A204.1 (cell line): ENCODE measurements around the gene COL8A2.

ENCODE experiments used
- FAIRE-seq: peaks from 2 replicates; lab custom pipeline; 2012; peaks lifted over from hg19 to GRCh38; lab: Jason Lieb, UNC

The COL8A2 gene

DNA sequence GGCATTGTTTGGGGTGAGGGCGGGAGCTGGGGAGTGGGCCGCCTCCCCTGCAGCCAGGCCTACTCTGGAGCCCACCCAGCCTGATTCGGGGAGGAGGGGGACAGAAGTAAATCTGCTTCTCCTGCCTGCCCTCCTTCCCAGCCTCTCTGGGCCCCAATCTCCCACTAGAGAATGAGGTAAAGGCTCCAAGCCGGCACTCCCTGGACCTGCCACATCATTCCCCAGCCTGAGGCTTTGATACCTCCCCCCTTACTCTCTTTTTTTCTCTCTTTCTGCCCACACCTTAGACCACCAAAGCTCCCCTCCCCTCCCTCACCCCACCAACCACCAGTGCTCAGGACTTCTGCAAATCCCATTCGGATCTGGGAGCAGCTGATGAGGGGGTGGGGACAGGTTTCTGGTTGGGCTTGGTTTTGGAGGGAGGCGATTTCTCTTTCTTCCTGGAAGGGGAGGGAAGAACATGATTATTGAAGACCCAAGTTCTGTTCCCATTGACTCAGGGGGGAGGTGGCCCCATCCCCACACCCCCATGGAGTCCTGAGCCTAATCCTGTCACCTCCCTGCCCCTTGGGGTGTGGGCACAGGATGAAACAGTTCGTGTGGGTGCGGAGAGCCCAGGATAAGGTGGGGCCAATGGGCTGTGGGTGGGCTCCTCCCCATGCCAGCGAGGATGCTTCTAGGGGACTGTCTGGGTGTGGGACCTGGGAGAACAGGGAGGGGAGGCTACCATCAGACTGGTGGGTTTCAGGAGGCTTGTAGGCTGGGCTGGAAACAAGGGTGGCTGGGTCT, 32.3 kb upstream of the COL8A2 start:
- FAIRE-seq = no peak

DNA sequence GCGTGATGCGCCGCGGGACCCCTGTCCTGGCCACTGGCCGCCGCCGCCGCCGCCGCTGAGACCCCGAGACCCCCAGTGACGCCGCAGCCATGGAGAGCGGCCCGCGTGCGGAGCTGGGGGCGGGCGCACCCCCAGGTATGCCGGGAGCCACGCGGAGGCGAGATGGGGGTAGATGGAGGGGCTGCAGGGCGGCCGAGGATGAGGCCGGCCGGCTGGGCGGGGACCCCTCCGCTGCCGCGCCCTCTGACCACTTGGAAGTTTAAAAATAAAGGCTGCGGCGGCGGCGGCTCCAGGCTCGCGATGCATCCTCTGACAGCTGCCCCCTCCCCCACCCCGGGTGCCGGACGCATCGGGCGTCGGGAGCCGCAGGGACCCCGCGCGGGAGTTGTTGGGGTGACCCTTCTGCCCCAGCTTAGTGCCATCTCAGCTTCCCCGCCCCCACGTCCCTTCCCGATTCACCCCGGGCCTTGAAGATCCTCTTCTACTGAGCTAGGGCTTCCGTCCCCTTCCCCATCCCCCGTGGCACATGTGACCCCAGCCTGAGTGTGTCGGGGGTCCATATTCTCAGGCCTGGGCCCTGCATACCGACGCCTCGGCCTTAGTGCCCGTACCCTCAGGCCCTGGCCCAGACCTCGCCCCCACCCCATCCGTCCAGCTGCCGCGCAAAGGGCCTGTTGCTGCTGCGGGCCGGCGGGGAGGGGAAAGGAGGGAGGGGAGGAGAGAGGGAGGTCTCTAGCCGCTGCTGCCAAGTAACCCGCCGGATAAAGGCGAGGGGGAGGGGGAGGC, 31.5 kb upstream of the COL8A2 start:
- FAIRE-seq = no peak

DNA sequence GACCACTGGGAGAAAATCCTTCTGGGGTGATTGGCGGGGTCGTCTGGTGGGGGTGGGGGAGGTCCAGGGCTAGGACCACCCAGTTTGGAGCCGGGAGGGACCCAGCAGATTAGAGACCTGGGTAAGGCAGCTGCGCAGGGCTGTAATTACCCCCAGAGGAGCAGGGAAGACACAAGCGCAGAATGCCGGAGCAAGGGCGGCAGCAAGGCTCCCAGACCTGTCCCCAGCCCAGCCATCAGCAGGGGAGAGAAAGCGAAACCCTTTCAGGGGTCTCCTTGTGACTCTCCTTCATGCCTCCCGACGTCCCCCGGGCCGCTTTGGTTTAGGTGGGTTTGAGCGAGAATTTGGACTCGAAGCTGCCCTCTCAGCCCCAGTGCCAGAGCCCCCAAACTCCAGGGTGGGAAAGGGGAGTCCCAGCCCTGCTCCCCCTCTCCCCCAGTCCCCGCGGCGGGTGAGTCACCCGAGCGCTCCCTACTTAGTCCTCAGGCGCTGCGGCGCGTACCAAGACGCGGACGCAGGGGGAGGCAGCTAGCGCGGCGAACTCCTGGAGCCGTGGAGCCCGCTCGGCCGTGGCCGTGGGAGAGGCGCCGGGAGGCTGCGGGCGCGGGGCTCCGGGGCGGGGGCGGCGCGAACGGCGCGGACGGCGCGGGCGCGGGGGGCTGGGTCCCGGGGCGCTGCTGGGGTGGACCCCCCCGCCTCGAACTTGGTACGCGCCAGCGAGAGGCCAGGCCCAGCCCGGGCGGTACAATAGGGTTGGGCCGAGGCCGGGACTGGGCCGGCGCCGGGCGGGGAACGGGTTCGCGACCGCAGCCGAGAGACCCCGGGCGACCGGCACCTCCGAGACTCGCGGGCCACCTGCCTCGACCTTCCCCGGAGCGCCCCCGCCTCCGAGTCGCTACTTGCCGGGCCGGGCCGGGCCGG, 30.6 kb upstream of the COL8A2 start, which contains the start of gene MAP7D1:
MAP7D1 (plus strand) TSS at position 753 of the 921 bp plus-strand sequence. CDS start 258 bp downstream, outside the sequence.
- FAIRE-seq = no peak

DNA sequence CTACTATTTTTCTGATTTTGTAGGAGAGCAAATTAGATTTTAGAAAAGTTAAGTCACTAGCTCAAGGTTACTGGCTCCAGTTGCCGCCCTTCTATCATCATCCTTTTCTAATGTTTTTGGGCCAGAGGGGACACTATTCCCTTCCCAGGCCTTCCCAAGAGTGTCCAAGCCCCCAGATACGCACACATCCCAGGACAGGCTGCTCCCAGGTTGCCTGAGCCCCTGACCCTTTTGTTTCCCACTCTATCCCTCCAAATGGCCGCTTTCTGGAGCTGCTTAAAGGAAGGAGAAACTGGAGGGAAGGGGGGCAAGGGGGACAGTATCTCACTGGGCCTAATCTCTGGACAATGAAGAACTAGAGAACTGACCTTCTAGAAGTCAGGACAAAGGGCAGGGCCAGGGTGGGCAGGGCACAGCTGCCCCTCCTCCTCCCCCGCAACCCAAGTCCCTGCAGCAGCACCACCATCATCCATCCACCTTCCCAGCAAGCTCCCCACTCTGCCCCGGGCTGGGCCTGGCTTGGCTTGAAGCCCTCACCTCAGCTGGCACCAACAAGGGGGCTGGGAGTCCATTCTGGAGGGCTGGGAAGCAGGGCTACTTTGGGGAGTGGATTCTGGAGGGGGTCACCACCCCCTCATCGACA, 29.9 kb upstream of the COL8A2 start:
- FAIRE-seq = no peak

DNA sequence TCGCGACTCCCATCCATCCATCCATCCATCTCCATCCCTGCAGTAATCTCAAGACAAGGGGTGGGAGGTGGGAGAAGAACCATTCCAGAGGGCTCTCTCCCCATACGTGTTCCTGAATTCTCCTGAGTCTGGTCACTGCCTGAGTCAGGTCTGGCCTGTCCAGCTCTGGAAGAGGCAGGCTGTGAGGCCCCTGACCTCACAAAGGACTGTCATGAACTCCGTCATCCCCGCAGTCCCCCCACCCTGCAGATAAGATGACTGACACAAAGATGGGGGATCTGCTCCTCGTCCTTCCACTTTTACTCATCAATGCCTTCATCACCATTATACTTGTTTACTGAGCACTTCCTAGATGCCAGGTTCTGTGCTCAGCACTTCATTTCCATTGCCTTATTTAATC, 29.3 kb upstream of the COL8A2 start:
- FAIRE-seq = no peak

DNA sequence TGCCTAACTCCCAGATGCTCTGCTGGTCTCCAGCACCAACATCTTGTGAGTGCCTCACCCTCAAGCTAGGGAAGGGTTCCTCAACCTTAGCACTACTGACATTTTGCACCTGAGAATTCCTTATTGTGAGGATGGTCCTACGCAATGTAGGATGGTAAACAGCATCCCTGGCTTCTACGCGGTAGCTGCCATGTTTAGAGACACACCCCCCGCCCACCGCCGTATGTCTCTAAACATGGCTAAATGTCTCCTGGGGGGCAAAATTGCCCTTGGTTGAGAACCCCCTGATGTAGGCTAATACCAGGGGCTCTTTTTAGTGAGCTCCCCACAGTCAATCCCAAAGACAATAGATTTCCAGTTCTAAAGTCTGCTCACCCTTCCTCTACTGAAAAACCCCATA, 28.5 kb upstream of the COL8A2 start:
- no peak for FAIRE-seq

DNA sequence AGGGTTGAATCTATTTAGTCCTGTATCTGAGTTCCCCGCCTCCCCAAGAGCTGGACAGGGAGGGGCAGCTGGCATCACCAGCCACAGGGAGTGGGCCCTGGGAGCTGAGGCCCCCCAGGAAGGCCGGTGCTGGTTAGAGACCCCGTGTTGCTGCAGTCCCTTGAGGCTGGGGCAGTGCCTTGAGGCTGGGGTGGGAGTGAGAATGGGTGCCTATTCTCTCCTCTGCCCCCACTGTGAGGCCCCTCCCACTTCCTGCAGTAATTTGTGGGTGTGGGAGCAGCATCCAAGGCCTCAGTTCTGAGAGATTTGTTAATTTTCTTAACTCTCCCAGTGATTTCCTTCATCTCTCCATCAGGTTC, 26.8 kb upstream of the COL8A2 start:
- no peak for FAIRE-seq

DNA sequence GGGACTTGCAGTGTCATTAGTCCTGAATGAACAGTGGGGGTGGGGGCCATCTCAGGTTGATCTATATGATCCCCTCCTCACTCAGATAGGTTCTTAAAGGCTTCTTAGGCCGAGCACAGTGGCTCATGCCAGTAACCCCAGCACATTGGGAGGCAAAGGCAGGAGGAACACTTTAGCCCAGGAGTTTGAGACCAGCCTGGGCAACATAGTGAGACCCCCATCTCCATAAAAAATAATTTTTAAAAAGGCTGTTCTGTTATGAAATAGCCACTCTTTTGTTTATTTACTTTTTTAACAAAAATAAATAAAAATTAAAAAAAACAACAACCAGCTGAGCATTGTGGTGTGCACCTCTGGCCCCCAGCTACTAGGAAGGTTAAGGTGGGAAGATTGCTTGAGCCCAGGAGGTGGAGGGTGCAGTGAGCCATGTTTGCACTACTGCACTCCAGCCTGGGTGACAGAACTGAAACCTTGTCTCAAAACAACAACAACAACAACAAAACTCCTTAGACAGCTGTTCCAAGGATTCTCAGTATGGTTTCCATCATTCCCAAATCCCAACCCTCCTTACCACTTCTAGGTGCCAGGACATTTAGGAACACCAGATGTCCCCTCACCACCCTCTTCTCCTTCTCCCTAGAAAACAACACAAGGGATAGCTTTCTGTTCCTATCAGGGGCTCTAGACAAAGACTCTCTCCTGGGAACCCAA, 26.3 kb upstream of the COL8A2 start:
- no peak for FAIRE-seq

DNA sequence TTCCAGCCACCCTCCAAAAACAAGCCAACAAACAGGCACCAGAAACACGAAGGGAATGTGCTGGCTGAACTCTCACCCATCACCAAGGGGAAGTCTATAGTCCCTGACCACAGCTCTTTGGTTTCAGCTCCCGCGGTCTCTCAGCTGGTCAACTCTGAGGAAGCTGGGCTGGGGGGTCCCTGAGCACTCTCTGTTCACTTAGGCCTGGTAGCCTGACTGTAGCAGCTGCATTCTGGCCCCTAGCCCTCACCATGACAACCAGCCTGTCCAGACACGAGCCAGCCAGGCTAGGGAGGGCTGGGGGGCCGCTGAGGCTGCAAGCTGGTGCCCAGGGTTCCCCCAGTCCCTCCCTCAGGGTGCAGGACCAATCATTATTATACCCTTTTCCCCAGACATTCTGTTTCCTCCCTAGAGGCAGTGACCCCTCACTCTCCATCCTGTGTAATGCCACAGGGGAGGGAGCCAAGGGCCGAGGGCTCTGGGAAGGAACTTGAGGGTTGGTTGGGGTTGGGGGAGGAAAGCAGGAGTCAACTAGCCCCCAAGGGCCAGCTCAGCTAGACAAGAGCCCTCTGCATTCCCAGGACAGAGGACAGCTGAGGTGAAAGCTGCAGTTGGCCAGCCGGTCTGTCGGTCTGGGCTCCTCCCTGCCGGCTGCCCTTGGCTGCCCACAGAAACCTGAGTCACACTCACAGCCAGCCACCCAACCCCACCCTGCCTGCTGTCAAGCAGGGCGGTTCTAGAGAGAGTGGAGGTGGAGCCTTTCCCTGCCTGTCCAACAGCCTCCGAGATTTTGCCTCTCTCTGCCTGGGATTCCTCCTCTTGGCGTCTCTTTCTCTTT, 25.5 kb upstream of the COL8A2 start:
- FAIRE-seq = peak; percentile 97

DNA sequence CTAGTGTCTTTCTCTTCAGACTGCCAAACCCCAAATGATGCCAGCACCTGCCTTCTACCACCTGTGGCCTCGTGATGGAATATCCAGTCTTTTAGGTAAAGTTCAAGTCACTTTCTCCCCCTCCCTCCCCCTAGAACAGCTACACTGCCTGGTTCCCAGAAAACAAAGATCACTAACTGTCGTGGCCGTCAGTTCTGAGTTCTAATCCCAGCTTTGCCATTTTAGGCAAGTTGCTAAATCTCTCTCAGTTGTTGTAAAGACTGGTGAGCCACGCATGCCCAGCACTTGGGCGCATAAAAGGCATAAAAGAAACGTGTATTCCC, 24.9 kb upstream of the COL8A2 start:
- FAIRE-seq = no peak

DNA sequence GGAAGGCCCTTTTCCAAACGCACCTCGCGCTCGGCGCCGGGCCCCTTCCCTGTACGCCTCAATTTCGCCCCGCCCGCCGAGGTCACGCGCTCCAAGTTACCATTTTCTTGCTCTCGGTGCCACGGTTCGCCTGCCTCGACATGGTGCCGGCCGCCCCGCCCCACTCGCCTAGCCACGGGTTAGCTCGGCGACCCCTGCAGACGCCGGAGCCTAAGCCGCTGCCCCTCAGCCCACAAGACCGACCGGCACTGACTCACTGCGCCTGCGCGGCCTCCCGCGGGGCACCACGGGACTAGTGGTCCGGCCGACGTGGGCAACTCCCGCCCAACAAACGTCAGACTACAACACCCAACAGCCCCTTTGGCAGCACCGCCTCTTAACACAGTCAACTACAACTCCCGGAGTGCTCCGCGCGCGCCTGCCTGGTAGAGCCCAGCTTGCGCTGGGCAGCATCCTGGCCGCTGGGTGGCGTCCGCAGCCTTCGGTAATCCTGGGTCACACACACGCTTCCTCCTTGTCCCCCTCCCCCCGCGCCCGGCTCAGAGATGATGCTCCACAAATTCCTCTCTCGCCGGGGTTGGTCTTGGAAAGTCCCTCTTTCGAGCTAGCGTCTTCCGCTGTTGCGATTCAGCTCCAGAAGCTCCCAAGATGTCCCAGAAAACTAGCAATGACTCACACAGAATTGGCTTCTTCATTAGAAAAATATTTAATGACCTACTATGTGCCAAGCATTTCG, 24.4 kb upstream of the COL8A2 start, which contains the start of gene TRAPPC3:
TRAPPC3 (minus strand) TSS at position 250 of the 736 bp plus-strand sequence; CDS start at position 142, 108 bp downstream.
- peak; percentile 95 for FAIRE-seq

DNA sequence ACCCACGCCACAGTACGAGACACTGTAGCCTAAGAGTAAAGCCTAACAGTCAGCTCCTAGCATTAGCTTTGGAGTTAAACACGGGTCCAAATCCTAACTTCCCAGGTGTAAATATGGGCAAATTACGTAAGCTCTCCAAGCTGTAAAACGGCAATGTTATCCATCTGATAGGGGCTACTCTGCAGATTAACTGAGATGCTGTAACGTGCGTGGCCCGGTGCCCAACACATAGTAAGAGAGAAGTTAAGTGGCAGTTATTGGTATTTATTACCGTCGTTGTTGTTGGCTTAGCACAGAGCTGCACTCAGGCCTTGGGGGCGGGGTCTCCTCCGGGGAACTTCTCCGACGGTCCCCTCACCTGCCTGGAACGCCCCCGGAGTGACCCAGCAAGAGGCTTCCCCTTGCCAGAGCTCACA, 23.8 kb upstream of the COL8A2 start:
- FAIRE-seq = no peak

DNA sequence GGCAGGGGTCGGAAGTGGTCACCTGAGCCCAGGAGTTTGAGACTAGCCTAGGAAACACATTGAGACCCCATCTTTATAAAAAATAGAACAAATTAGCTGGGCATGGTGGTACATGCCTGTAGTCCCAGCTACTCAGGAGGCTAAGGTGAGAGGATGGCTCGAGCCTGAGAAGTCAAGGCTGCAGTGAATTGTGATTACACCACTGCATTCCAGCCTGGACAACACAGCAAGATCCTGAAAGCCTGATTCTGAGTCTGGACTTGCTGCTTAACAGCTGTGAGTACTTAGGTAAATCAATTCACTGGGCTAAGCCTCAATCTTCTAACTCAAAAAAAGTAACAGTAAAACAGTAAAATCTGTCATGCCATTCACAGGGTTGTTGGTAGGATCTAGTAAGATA, 19.4 kb upstream of the COL8A2 start:
- no peak for FAIRE-seq

DNA sequence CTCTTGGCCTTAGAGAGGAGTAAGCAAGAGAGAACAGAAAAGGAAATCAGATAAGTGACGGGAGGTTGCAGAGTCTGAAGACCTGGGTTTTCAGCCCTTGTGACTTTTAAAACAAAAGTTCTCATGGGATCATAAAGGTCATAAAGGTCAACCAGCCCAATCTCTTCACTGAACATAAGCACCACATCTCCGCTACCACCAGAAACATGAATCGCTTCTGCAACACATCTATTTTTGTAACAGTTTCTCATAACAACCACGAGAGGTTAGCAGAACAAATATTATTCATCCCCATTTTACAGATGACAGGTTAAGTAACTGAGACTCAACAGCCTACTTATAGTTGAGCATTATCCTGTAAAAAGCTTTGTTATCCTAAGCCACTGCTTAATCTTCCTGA, 18.4 kb upstream of the COL8A2 start:
- FAIRE-seq = no peak

DNA sequence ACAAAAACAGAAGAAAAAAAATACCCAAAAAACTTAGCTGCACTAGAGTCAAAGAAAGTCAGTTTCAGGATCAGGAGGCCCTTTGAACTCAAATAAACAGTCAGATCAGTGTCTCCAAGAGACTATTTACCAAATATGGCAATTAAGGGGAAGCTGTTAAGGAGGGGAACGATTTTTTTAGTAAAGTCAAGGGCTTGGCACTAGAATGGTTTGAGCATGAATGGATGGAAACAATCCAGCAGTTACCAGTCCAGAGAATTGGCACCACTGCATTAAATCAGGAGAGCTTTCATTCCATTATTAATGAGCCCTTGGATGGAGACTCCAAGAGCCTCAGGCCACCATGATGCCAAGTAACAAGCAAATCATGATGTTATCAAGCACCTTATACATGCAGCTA, 17.1 kb upstream of the COL8A2 start:
- FAIRE-seq = no peak

DNA sequence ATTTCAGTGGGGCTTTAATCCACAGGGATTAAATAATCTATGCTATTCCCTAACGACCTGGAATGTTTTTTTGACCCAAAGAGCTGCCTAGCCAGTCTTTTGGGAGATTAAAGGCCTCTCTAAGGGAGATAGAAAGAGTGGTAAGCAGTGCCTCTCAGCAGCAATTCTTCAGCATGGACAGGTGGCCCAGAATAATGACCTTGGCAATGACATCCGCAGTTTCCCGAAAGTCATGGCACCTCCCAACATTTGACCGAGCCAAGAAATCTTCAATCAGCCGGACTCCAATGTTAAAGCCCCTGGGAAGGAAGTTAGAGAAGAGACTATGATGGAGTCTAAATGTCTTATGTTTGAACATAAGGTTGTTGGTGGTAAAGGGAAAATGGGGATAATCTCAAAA, 14.5 kb upstream of the COL8A2 start:
- no peak for FAIRE-seq

DNA sequence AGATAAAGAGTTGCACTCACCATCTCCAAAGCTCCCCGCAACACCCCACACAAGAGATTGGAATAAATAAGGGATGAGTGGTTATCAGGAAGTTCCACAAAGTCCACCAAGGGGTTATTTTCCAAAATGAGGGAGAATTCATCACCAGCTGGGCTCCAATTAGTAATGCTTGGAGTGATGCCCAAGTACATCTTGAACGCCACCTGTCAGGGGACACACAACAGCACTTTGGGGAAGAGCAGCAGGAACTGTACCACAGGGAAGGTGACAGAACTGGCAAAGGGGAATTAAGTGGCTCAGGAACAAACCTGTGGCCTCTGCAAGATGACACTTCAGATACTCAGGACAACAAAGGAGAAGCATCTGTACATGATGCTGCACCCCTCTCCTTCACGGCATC, 12.8 kb upstream of the COL8A2 start:
- FAIRE-seq = no peak

DNA sequence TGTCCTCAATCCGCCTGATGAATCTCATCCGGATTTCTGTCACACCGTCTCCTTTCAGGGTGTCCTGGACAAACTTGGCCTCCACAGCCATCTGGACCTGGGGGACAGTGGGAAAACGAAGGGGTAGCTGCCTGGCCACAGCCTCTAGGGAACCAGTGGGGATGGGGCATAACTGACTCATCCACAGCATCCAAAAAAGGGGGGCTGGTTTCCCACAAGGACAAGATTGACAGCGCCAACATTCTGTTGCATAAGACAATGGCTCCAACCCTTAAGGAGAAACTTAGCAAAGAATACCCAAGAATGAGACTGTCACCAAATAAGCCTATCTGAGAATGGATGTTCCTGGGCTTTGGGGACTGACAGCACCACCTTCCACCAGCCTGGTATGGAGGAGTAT, 12.2 kb upstream of the COL8A2 start:
- FAIRE-seq = no peak

DNA sequence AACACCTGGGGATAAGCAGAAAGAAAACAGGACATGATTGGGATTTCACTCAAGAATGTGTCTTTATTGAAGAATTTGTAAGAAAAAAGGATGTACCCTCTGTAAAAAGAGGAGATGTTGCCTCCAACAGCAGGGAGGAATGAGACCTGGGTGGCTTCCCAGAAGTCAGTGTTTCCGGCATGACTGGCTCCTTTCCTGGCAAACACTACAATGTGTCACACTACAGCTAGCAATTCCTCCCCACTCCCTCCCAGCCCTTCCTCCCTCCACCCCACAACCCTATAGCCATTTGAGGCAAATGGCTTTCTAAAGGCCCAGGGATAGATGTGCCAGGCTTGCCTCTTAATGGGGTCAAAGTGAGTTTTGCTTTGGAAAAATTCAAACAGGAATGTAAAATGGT, 11.5 kb upstream of the COL8A2 start:
- FAIRE-seq = no peak

DNA sequence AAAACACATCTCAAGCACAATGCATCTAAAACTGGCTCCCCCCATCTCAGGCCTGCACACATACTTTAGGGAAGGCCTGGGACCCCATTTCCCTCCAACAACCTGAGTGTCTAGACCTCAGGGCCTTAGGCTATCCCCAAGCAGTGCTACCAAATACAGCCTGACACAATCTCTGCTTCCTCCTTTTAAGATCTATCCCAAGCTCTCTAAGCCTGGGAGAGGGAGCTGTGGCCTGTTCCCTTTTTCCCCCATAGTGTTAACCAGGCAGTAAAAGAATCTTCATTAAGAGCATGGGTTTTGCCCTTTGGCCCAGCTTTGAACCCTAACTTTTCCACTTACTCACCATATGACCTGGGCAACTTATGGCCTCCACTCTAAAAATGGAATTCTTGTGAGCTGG, 10.8 kb upstream of the COL8A2 start:
- no peak for FAIRE-seq
